HL-60 (cell line): Measurements from ENCODE around the gene LUZP2.

Experiments used
- GABPA ChIP-seq: IDR thresholded peaks from 2 replicates; pipeline ENCODE4 v1.6.1; 2012; ENCODE audit warnings: low read depth
- REST ChIP-seq: IDR thresholded peaks from 2 replicates; pipeline ENCODE4 v1.6.1; 2012; ENCODE audit warnings: low read depth; ENCODE audit not compliant: insufficient replicate concordance
- TF ChIP-seq, protein P1 (sequence below): IDR thresholded peaks from one replicate; pipeline ENCODE4 v1.5.1; 2011; ENCODE audit warnings: low read length, control low read depth, inconsistent platforms; ENCODE audit not compliant: insufficient read depth

DNA sequence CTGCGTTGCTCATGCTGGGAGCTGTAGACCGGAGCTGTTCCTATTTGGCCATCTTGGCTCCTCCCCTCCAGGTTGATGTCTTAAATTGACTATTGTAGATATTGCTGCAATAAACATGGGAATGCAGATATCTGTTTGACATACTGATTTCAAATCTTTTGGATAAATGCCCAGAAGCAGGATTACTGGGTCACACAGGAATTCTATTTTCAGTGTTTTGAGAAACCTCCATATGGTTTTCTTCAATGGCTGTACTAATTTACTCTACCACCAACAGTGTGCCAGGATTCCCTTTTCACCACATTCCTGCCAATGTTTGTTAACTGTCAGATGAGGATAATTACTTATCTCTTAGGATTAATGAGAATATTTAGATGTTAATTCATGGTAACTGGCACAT is 467.0 kb downstream of the LUZP2 start:
- TF ChIP-seq, protein P1, sequence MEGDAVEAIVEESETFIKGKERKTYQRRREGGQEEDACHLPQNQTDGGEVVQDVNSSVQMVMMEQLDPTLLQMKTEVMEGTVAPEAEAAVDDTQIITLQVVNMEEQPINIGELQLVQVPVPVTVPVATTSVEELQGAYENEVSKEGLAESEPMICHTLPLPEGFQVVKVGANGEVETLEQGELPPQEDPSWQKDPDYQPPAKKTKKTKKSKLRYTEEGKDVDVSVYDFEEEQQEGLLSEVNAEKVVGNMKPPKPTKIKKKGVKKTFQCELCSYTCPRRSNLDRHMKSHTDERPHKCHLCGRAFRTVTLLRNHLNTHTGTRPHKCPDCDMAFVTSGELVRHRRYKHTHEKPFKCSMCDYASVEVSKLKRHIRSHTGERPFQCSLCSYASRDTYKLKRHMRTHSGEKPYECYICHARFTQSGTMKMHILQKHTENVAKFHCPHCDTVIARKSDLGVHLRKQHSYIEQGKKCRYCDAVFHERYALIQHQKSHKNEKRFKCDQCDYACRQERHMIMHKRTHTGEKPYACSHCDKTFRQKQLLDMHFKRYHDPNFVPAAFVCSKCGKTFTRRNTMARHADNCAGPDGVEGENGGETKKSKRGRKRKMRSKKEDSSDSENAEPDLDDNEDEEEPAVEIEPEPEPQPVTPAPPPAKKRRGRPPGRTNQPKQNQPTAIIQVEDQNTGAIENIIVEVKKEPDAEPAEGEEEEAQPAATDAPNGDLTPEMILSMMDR, result no peak
- no peak for TF ChIP-seq GABPA
- TF ChIP-seq REST, result no peak
